ENCODE measurements around the gene B4GAT1.
A peak's percentile ranks its signal among the peaks of the same experiment; 100 is the strongest.

Gene B4GAT1

DNA sequence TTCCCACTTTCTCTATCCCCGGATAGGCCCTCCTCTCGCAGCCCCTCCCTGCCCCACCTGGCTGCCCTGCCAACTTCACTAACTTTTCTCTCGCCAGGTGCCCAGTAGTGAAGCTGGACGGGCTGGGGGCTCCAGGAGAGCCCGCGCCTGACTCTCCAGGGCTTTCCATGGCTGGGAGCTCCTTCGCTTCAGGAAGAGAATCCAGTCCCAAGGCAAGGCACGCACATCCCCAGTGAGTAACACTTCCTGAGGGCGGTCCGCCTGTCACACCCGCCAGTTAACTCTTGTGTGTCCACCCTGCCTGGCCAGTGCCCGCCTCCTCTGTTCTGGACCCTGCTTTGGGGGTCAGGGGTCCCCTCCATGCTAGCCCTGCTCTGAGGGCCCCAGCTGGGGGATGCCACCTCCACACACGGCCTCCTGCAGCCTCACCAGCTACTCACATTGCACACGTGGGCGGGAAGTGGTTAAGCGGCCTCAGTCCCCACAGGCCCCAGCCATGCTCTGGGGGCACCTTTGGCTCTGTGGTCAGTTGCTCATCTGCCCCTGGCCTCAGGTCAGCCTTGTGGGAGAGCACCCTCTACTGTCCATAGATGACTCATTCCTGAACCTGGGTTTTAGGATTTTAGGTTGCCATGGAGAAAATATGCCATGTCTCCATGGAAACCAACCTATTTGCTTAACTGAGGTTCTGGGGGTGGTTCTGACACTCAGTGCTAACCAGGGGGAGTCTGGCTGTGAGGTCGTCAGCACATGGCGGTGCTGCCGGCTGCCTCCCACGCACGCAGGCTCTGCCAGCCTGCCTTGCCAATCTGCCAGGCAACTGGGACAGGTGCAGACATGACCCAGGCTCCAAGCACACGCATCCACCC is 11.0 kb downstream of the B4GAT1 start, which contains the start of gene RIN1:
RIN1 (minus strand) TSS at position 201 of the 869 bp plus-strand sequence; CDS start at position 169, 32 bp downstream.
- DNase-seq (ENCODE audit: low read depth), result peak; percentile 71

DNA sequence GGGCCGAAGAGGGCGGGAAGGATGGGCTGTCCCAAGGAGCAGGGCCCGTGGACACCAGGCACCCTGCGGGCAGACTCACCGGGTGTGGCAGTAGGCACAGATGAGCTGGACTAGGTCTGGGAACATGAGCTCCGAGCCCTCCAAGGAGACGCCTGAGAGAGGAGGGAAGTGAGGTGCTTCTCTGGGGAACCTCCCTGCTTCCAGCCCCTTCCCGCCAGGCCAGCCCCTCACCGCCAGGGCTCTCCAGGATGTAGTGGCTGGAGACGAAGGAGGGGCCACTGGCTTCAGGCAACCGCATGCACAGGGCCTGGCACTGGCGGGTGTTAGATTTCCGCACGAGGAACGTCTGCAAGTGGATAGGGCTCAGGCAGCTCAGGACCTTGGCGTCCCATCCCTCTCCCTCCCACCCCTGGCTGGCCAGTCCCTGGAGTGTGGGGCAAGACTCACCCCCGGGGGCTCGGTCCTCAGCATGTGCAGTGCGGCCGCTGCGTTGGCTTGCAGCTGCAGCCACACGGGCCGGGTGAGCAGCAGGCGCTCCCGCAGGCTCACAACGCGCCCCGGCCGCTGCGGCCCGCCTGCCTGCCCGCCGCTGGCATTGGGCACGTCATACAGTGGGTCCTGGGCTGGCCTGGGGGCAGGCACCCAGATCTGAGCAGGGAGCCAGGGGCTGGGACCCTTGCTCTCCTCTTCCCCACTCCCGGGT is 11.7 kb downstream of the B4GAT1 start:
- no peak for DNase-seq (ENCODE audit: low read depth)

DNA sequence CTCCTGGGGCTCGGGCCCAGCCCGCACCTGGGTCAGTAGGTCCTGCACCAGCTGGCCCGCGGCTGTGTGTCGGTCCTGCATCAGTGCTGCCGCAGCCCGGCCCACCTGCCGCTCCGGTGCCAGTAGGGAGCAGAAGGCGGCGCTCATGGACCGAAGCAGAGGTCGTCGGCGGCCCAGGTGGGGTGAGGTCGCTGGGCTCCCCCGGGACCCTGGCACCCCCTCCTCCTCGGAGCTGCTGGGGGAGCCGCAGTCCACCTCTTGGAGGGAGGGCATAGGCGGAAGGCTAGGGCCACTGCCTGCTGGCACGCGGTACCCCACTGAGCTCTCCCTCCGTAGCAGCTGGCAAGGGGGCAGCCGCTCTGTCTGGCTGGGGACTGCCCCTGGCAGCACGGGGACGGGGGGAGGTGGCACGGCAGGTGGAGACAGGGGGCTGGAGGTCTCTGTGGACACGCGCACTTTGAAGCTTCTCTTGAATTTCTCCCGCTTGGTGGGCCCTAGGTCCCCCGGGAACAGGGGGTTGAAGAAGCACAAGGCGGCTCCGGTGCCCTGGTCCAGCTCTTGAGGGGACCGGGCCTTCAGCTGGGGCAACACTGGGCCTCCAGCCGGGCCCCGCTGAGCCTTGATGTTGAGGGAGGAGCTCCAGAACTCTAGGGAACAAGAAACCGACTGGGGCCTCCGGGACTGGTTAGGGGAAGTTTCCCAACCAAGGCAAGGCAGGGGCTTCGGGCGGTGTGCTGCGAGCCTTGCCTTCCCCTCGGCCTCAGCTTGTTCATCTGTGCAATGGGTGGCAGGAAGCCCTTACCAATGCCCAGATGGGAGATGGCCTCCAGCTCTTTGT is 12.6 kb downstream of the B4GAT1 start:
- no peak for DNase-seq (ENCODE audit: low read depth)

DNA sequence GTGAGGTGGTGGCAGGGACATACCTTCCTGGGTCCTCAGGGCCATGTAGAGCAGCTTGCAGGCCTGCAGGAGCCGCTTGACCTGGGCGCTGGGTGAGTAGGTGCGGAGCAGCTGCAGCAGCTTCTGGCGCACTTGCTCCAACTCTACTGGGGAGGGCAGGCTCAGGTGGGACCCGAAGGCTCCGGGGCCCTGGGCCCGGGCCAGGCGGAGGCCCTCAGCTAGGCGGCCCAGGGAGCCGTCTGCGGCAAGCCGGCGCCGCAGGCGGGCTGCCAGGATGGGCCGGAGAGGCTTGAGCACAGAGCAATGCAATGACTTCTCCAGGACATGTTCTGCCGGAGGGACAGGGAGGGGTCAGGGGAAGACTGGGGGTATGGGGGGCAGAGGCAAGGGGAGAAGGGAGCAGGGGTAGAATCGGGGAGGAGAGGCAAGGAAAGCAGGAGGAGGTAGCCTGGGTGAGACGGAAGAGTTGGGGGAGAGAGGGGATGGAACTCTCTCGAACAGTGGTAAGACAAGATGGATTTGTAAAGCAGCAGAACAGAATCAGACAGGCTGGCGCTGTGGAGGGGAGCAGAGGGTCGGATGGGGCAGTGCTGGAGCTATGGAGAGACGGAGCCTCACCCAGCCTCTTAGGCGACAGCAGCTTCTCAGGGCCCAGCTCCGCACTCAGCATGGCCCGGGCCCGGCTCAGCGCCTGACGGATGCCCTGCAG is 13.4 kb downstream of the B4GAT1 start:
- DNase-seq (ENCODE audit: low read depth), result no peak

DNA sequence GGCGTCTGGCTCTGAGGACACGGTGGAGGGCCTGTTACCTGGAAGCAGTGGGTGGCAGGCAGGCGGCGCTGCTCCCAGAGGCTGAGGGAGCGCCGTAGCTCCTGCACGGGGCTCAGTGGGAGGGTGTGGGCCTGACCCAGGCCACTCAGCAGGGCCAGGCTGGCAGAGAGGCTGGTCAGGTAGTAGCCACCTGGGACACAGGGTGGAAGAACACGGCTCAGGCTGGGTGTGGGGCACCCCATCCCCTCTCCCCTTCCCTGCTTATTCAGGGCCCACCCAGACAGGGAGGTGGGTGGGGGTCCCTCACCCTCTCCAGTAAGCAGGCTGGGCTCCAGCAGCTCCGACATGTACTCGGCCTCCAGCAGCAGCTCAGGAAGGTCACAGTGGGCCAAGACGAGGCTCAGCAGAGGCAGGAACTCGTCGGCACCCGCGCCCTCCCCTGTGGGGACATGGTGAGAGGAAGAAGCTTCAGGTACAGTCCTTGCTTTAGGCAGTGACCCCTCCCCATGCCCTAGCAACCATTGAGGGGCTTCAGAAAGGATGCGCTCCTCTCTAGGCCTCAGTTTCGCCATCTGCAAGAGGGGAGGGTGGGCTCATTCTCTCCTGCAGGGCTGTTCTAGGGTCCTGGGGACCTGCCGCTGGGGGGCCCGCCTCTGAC is 14.1 kb downstream of the B4GAT1 start:
- no peak for DNase-seq (ENCODE audit: low read depth)

DNA sequence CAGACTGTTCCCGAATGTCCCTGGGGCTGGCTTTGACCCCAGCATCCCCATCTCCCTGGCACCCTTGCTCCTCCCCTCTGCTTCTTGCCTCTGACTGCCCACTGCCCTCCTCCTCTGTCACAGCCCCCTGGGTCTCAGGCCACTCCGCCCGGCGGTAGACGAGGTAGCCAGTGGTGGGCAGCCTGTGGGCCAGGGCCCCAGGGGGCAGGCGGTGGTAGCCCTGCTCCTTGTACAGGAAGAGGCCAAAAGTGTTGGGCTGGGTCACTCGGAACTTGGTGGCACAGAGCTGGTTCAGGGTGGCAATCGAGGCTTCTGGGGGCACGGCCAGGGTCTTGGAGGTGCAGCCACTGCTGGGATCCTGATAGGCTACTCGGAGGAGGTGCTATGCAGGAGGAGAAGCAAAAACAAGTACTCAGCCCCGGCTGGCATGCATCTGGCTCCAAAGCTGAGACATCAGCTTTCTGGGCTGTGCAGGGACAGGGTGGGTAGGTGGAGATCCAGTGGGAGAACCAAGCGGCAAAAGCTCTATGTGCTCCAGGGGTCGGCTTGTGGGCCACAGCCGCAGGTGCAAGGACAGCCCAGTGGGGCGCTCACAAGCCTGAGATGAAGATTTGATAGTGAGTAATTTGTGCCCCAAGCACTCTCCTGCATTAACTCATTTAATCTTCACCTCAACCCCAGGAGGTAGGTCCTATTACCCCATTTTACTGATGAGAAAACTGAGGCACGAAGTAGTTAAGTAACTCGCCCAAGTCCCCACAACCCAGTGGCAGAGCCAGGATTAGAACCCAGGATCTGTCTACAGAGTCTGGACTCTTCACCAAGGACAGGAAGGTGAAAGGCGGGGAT is 14.8 kb downstream of the B4GAT1 start:
- DNase-seq (ENCODE audit: low read depth), result no peak

DNA sequence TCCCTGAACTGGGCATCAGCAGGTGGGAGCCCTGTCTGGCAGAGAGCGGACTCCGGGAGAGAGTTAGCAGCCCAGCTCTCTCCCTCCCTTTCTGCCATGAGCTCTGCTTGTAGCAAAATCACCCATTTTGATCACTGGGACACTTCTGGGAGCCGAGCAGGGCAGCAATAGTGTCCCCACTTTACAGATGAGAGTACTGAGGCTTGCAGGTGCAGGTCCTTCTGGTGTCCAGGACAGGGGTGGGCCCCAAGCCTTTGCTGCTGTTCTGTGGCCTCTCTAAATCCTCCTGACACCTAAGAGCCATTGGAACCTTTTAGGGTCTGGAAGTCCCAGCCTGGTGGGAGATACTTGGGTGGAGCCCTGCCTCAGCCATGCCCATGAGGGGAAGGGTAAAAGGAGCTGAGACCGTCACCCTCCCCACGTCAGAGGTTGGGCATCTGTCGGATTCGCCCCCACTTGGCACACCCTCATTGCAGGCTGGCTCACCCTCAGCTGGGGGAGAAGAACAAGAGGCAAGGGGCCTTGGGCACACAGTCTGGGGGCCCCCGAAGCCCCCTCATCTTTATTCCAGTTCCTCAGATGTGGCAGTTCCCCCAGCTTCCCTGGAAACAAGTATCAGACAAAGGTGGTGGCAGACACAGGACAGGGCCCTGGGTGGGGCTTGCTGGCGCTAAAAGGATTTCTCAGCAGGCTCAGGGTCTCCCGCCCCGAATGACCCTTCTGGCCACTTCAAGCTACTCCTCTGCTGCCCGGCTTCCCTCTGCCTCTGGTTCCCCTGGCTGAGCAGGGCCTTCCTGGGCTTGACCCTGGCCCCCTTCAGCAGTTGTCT is 15.7 kb downstream of the B4GAT1 start:
- no peak for DNase-seq (ENCODE audit: low read depth)

DNA sequence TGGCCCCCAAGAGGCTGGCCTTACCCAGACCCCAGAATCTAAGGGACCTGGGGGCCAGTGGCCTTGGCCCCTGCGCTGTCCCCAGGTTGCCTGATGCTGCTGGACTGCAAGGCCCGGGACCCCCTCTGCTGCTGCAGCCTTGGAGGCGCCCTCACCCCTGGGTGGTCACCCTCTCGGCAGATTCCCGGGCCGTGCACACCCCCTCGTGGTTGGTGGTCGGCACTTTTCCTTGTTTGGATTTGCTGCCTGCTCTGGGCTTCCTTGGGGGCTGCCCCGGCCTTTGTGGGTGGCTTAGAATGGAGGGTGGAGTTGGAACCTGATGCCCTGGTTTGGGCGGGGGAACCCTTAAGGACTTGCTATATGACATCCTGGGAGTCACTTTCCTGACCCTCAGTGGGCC is 16.5 kb downstream of the B4GAT1 start:
- no peak for DNase-seq (ENCODE audit: low read depth)

DNA sequence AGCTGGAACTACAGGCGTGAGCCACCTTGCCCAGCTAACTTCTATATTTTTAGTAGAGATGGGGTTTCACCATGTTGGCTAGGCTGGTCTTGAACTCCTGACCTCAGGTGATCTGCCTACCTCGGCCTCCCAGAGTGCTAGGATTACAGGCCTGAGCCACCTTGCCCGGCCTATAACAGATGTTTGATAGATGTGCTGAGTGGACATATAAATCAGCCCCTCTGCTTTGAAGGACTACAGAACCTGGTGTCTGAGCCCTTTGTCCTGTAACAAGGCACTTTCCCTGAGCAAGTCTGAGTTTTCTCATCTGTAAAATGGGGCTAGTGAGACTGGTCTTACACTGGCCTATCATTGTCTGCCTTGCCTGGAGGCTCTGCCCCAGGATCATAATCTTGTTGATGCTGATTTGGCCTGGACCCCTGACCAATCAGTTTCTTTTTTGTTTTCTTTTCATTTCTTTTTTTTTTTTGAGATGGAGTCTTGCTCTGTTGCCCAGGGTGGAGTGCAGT is 18.2 kb downstream of the B4GAT1 start:
- DNase-seq (ENCODE audit: low read depth), result no peak

DNA sequence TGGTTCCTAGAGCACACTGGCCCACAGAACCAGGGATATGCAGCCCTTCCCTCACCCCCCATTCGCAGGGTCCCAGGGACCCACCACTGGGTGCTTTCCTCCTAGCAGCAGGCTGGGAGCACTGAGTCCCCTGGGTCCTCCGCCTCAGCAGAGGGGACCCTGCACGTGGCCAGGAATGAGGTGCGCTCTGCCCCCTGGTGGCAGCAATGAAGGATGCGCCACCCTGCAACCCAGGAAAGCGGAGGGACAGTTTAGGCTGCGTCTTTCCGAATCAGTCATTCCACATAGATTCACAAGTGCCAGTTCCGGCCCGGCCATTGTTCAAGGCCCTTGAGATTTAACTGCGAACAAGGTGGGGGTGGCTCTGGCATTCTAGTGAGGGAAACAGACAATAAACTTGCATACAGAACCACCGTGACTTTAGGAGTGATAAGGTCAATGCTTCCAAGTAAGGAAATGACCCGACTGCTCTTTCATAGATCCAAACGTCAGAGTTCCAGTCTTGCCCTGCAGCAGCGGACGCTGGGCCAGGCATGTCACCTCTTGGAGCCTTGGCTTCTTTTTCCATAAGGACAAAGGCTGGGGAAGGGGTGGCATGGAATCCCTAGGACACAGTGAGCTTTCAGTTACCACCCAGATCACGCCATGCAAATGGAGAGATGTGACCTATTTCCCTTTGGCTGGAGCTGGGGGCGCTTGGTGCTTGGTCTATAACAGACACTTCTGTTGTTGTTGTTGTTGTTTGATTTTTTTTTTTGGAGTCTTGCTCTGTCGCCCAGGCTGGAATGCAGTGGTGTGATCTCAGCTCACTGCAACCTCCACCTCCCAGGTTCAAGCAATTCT is 18.9 kb downstream of the B4GAT1 start:
- peak; percentile 84 for DNase-seq (ENCODE audit: low read depth)

DNA sequence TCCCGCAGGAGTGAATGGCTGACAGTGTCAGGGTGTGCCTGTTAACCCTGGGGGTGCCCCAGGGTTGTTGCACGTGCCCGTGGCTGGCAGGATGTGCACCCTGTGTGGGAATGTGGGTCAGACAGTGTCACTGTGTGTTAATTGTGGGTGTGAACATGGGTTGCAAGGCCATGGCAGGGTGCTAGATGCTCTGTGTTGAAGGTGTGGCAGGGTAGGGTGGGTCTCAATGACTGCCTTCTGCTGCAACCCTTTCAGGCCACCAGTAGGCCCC is 19.5 kb downstream of the B4GAT1 start:
- no peak for DNase-seq (ENCODE audit: low read depth)

DNA sequence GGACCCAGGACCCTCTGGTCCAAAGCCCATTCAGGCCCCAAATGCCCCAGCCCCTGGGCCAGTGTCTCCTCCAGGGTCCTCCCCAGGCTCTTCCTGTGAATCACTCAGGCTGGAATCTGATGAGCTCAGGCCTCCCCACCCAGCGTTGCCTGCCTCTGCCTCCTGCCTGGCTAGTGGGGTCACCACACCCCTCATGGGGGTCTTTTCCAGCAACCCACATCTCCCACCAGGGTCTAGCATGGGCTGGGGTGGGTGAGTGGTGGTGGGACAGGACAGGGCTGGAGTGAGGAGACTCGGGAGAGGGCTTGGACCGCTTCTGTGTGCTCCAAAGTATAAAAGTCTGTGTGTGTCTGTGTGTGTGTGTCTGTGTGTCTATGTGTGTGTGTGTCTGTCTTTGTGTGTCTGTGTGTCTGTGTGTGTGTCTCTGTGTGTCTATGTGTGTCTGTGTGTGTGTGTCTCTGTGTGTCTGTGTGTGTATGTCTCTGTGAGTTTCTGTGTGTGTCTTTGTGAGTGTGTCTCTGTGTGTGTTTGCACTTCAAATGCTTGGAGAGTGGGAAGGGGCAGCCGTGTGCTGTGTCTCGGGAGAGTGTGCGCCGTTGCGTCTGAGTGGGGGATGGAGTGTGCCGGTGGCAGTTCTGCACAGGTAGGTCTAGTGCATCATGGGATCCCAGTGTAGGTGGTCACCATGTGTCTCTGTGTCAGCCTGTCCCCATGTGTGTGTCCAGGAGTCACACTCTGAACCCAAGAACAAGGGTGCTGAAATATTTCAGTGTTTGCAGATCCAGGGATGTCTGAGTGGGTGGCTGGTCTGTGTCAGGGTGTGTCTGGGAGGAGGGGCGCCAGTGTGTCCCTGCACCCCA is 20.0 kb downstream of the B4GAT1 start:
- no peak for DNase-seq (ENCODE audit: low read depth)

DNA sequence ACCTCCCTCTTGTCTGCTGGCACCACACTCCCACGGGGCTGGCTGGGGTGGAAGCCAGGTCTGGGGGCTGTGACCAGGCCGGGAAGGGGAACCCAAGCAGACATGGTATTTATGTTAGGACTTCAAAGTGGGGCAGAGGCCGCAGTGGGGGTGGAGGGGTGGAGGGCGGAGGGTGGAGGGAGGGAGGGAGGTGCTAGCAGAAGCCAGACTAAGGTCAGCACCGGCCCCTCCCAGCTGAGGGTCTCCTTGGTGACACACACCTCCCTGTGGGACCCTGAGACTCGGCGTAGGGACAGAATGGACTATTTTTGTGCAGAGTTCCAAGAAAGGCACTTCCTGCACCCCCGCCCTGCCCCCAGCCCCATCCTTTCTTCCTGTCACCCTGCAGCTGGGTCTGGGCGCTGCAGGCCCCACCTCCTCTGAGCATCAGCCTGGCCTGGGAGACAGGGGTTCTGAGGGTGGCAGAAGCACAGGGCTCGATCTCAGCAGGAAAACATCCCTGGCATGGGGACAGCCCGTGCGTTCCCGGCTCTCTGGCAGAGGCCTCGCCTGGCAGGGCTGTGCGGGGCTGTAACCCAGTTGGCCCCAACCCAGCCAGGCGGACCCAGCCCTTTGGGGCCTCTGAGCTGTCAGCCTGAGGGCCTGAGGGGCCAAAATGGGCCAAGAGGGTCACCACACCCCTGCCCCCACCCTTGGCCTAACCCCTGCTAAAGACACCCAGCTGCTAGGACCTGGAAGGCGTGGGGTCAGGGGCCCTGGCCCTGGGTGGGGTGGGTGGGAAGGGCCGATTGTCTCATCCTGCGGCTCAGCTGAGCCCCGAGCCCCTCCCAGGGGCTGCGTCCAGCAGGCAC is 20.9 kb downstream of the B4GAT1 start:
- no peak for DNase-seq (ENCODE audit: low read depth)

DNA sequence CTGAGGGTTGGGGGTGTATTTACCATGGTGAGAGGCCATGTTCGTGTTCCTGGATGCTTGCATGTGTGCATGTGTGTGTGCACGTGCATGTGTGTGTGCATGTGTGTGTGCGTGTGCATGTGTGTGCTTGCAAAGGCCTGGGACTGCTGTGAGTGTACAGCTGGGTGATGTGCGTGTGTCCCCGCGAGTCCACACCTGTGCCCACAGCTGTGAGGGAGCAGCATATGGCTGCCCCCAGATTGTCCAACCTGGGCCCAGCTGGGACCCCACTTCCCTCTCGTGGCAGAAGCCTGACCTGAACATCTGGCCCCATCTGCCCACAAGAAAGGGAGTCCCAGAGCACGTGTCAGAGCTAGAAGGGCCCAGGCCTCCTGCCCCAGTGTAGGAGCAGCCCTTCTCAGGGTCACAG is 22.2 kb downstream of the B4GAT1 start:
- no peak for DNase-seq (ENCODE audit: low read depth)

DNA sequence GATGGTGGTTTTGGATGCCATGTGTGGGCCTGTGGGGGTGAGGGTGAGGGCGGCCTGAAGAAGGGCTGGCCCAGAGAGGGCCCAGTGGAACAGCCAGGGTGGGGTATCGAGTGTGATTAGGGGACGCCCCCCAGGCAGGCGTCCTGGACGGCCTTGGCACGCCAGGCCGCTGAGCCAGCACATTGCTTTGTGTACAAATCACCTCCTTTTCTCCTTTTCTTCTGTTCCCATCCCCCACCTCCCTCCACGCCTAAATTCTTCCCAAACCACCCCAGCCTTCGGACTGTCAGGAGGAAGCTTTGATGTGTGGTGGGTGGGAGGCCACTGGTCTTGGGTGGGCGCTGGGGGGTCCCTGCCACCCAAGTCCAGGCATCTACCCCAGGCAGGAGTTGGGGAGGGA is 22.8 kb downstream of the B4GAT1 start:
- no peak for DNase-seq (ENCODE audit: low read depth)

DNA sequence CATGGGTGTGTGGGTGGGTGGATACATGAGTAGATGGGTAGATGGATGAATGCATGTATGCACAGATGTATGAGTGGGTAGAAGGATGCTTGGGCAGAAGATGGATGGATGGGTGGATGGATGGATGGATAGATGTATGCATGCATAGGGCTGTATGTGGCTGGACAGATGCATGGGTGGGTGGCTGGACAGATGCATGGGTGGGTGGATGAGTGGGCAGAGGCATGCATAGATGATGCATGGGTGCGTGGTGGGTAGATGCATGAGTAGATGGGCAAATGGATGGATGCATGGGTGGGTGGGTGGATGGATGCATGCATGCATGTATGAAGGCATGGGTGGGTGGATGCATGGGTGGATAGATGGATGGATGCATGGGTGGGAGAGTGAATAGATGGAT is 23.7 kb downstream of the B4GAT1 start:
- DNase-seq (ENCODE audit: low read depth), result no peak

Data from activated T-cell treated with anti-CD3 and anti-CD28 coated beads for 48 hours (primary cell).